D721Med (cell line): ENCODE measurements around the gene KIF26A.

Experiments
- DNase-seq: peaks from one replicate; pipeline ENCODE4 v3.0.0; 2011; ENCODE audit warnings: low spot score; ENCODE audit not compliant: insufficient read length
- FAIRE-seq: peaks from 2 replicates; lab custom pipeline; 2011; peaks lifted over from hg19 to GRCh38; lab: Jason Lieb, UNC
- TF ChIP-seq, protein P1 (sequence below): IDR thresholded peaks from 2 replicates; pipeline ENCODE4 v1.5.1; 2012; ENCODE audit warnings: mild to moderate bottlenecking, control low read depth; ENCODE audit not compliant: insufficient read depth; ENCODE audit errors: missing control alignments

The KIF26A gene

DNA sequence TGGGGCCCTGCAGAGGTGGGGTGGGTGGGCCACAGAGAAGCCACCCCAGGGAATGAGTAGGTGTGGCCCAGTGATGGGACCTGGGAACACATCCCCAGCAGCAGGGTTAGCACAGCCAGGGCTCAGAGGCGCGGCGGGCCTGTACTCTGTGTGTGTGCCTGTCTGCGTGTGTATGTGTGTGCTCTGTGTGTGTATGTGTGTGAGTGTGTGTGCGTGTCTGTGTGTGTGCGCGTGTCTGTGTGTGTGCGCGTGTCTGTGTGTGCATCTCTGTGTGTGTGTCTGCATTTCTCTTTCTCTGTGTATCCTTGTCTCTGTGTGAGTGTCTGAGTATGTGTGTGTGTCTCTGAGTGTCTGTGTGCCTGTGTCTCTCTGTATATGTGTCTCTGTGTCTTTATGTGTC, 26.1 kb downstream of the KIF26A start:
- DNase-seq, result no peak
- TF ChIP-seq, protein P1, sequence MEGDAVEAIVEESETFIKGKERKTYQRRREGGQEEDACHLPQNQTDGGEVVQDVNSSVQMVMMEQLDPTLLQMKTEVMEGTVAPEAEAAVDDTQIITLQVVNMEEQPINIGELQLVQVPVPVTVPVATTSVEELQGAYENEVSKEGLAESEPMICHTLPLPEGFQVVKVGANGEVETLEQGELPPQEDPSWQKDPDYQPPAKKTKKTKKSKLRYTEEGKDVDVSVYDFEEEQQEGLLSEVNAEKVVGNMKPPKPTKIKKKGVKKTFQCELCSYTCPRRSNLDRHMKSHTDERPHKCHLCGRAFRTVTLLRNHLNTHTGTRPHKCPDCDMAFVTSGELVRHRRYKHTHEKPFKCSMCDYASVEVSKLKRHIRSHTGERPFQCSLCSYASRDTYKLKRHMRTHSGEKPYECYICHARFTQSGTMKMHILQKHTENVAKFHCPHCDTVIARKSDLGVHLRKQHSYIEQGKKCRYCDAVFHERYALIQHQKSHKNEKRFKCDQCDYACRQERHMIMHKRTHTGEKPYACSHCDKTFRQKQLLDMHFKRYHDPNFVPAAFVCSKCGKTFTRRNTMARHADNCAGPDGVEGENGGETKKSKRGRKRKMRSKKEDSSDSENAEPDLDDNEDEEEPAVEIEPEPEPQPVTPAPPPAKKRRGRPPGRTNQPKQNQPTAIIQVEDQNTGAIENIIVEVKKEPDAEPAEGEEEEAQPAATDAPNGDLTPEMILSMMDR, result no peak
- no peak for FAIRE-seq

DNA sequence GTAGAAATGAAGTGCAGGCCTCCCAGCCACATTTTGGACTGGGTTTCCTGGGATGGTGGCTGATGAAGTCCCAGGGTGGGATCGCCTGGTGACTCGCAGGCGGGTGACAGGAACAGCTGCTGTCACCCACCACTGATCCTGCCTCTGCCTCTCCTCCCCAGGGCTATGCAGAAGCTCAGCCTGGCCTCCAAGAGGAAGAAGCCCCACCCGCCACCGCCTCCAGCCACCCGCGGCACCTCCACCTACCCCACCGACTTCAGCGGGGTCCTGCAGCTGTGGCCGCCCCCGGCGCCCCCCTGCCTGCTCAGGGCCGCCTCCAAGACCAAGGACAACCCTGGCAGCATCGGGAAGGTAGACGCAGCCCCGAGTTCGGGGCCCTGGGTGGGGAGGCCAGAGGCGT, 28.3 kb downstream of the KIF26A start:
- DNase-seq (no peak), FAIRE-seq (no peak)
- TF ChIP-seq, protein P1, result no peak

DNA sequence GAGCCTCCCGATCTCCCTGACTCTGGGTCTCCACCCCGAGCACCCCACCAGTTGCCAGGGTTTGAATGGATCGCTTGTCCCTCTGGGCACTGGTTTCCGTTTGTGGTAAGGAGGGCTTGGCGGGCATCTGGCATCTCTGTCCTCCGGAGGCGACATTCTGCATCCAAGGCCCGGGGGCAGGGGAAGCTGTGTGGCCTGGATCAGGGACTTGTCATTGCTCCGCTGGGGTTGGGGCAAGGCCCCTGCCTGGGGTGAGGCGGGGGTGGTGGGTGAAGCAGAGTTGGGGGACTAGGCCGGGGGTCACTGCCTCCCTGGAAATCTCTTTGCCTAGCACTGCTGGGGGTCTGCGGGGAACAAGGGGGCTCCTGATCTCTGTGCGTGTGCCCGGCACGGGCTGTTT, 30.2 kb downstream of the KIF26A start:
- TF ChIP-seq, protein P1, result no peak
- DNase-seq (no peak), FAIRE-seq (no peak)

DNA sequence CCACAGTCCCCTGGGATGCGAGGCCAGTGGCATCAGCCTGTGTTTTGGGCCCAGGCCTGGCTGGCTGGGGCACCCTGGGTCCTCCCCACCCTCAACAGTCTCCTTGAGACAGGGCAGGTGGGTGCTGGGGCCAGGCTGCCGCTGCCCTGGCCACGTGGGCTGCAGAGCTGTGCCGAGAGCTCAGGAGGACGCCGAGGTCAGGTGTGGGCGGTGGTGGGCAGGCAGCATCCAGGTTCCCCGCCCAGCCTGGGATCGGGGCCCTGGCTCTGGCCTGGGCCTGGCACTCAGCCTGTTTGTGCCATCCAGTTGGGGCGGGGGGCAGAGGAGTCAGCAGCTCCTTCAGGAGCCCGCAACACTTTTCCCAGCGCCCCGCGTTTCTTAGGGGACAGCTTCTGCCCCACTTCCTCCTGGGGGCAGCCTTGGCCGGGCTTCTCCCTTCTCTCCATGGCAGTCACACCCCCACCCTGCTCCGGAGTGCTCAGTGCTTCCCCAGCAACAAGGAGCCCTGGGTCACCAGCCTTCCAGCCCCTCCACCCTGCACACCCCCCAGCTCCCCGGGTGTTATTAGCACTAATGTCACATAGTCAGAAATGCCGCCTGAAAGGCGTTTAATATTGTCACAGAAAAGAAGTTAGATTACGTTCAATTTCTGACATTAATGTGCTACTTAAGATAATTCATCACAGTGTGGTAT, 30.8 kb downstream of the KIF26A start:
- no peak for DNase-seq
- no peak for FAIRE-seq
- TF ChIP-seq, protein P1, result no peak

DNA sequence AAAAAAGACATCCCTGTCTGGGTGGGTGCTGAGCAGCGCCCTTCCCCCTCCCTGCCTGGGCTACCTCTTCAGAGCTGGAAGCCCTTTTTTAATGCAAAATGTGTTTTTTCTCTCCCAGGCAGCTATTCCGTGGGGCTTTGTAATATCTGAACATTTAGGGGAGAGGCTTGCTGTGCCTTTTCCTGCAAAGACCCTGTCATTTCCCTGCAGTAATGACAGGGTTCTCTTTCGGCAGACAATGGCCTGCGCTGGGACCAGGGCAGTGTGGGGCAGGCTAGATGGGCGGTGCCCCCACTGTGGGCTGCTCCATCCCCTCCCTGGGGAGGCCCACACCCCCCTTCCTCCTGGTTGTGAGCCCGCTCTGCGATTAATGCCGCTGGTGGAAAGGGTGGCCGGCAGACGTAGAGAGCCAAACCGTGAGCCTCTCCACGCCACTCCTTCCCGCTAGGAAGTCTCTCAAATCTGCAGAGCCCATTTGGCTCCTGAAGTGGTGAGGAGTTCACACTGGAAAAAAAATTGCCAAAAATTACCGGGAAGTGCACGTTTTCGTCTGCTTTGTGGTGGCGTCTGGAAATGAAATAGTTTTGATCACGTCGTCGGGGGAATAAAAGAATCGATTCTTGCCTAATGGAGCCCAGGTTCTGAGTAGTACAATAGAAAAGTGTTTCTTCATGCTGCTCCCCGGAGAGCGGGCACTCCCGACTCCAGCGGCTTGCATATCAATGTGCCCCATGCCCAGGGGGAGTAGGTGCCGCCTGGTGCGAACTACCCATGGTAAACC, 31.5 kb downstream of the KIF26A start:
- FAIRE-seq (no peak), DNase-seq (no peak)
- TF ChIP-seq, protein P1, result no peak

DNA sequence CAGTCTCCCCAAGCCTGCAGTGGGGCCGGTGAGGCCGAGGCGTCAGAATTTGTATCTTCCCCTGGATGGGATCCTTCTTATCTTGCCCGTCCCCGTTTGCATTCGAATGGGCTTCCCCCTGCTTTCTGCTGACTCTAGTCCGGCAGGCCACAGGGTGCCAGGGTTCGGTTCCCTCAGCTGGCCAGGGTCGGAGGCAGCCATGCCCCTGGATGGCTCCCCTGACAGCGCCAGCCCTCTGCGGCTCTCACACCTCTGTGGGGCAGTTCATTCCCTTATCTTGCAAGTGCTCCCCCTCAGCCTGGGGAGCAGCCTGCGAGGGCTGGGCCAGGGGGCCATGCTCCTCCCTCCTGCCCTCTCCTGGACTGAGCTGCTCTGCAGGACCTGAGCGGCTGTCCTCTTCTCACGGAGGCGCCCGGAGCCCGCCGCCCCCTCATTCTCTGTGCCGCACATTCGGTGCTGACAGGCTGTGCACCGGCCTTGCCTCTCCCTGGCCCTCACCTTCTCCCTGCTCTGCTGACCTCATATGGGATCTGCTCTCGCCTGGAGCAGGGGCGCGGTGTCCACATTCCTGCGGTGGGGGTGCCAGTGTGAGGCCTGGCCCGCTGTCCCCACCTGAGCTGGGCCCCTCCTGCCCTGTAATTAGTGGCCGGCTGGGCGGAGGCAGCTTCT, 32.8 kb downstream of the KIF26A start:
- no peak for FAIRE-seq
- no peak for DNase-seq
- TF ChIP-seq, protein P1, result no peak
